GM23338 (cell line): ENCODE measurements around the gene RNF13. TPM values are rescaled to one million over a fixed set of nuclear protein-coding genes. Genes with fewer than 3 reads are reported as not detected.

Experiments
- ATAC-seq: fragments of 200-7000 bp; cut with Tn5 transposase; 3 replicates; pipeline ENCODE4 v1.9.1; 2020
- DNase-seq: peaks from one replicate; pipeline ENCODE4 v3.0.0-alpha.2; 2015; ENCODE audit warnings: low spot score
- H2AFZ ChIP-seq: fragments of 200-600 bp; sonication (generic); 2 replicates; pipeline ENCODE4 v1.8.0; 2016; ENCODE audit warnings: antibody characterized with exemption, mild to moderate bottlenecking, moderate library complexity
- H3F3A ChIP-seq: fragments of 200-600 bp; sonication (generic); replicated peaks from 2 replicates; pipeline ENCODE4 v1.8.0; 2017; ENCODE audit warnings: antibody characterized with exemption, mixed run types, low read depth
- H3K27ac ChIP-seq: fragments of 200-600 bp; sonication (generic); 2 replicates; pipeline ENCODE4 v1.6.1; 2016; ENCODE audit warnings: low read depth
- H3K27me3 ChIP-seq: fragments of 200-600 bp; sonication (generic); 2 replicates; pipeline ENCODE4 v1.8.0; 2016; ENCODE audit warnings: mild to moderate bottlenecking, mixed run types, moderate library complexity; ENCODE audit not compliant: insufficient read depth
- H3K36me3 ChIP-seq: fragments of 200-600 bp; sonication (generic); 2 replicates; pipeline ENCODE4 v1.8.0; 2016; ENCODE audit warnings: mild to moderate bottlenecking; ENCODE audit not compliant: insufficient read depth
- H3K4me1 ChIP-seq: fragments of 200-600 bp; sonication (generic); 2 replicates; pipeline ENCODE4 v1.8.0; 2016; ENCODE audit warnings: mild to moderate bottlenecking, moderate library complexity; ENCODE audit not compliant: insufficient read depth
- H3K4me2 ChIP-seq: fragments of 200-600 bp; sonication (generic); 2 replicates; pipeline ENCODE4 v1.7.1; 2017; ENCODE audit warnings: mixed run types
- H3K4me3 ChIP-seq: fragments of 200-600 bp; sonication (generic); 2 replicates; pipeline ENCODE4 v1.6.1; 2016; ENCODE audit warnings: mixed run types
- H3K79me2 ChIP-seq: fragments of 200-600 bp; sonication (generic); replicated peaks from 2 replicates; pipeline ENCODE4 v1.8.0; 2017; ENCODE audit warnings: mild to moderate bottlenecking; ENCODE audit not compliant: insufficient read depth
- H3K9me2 ChIP-seq: fragments of 200-600 bp; sonication (generic); 2 replicates; pipeline ENCODE4 v1.8.0; 2017; ENCODE audit not compliant: insufficient read depth
- H4K20me1 ChIP-seq: fragments of 200-600 bp; sonication (generic); replicated peaks from 2 replicates; pipeline ENCODE4 v1.8.0; 2017; ENCODE audit warnings: mild to moderate bottlenecking; ENCODE audit not compliant: insufficient read depth
- H3K27ac Mint-ChIP-seq: 2 replicates; pipeline ENCODE4 v1.8.0; 2020; ENCODE audit warnings: inconsistent platforms, mild to moderate bottlenecking, moderate library complexity, mixed read lengths
- H3K27me3 Mint-ChIP-seq: 3 replicates; pipeline ENCODE4 v1.8.0; 2022; ENCODE audit warnings: low read depth, mild to moderate bottlenecking, moderate library complexity, mixed read lengths, inconsistent platforms; ENCODE audit not compliant: insufficient read depth, poor library complexity
- H3K36me3 Mint-ChIP-seq: 3 replicates; pipeline ENCODE4 v1.8.0; 2021; ENCODE audit warnings: low read depth, mild to moderate bottlenecking, inconsistent platforms, moderate library complexity, mixed read lengths
- H3K4me1 Mint-ChIP-seq: 3 replicates; pipeline ENCODE4 v1.8.0; 2020; ENCODE audit warnings: mild to moderate bottlenecking, inconsistent platforms, mixed read lengths
- H3K4me3 Mint-ChIP-seq: 3 replicates; pipeline ENCODE4 v1.8.0; 2021; ENCODE audit warnings: moderate library complexity, mild to moderate bottlenecking, inconsistent platforms, mixed read lengths
- H3K9me3 Mint-ChIP-seq: 3 replicates; pipeline ENCODE4 v1.8.0; 2020; ENCODE audit warnings: moderate library complexity, mild to moderate bottlenecking, inconsistent platforms, mixed read lengths
- CREB1 ChIP-seq: fragments of 250-450 bp; sonication (Bioruptor Pico); IDR thresholded peaks from 2 replicates; pipeline ENCODE4 v1.5.0; 2020; ENCODE audit warnings: low read depth, mild to moderate bottlenecking, moderate library complexity
- JUNB ChIP-seq: IDR thresholded peaks from one replicate; pipeline ENCODE4 v1.6.1; 2016; ENCODE audit warnings: antibody characterized with exemption; ENCODE audit not compliant: unreplicated experiment
- NANOG ChIP-seq: IDR thresholded peaks from 2 replicates; pipeline ENCODE4 v1.6.1; 2016; ENCODE audit warnings: antibody characterized with exemption, borderline replicate concordance
- POLR2AphosphoS5 ChIP-seq: IDR thresholded peaks from 2 replicates; pipeline ENCODE4 v1.6.1; 2016; ENCODE audit warnings: antibody characterized with exemption, low read depth
- STAT1 ChIP-seq: IDR thresholded peaks from one replicate; pipeline ENCODE4 v1.6.1; 2016; ENCODE audit warnings: antibody characterized with exemption; ENCODE audit not compliant: unreplicated experiment
- ZNF114 ChIP-seq: fragments of 250-450 bp; sonication (Bioruptor Pico); IDR thresholded peaks from 2 replicates; pipeline ENCODE4 v1.5.0; 2020; ENCODE audit warnings: mild to moderate bottlenecking, moderate library complexity
- ZNF331 ChIP-seq: fragments of 250-450 bp; sonication (Bioruptor Pico); IDR thresholded peaks from 2 replicates; pipeline ENCODE4 v1.5.0; 2020; ENCODE audit warnings: low read depth, mild to moderate bottlenecking, moderate library complexity
- polyA plus RNA-seq: library from polyadenylated mRNA; unstranded; fragments of >200 nt; fragmentation: Nextera tagmentation; extraction: Ambion mirVana; gene quantifications from 2 replicates; pipeline ENCODE4 v1.2.1, GENCODE V29; 2016
- total RNA-seq: library from RNA; depleted of rRNA; stranded (reverse); fragments of >200 nt; shearing (Covaris generic); gene quantifications from 2 replicates; pipeline ENCODE4 v1.2.3, GENCODE V29; 2014
- TF ChIP-seq, protein P1 (sequence below): fragments of 250-450 bp; sonication (Bioruptor Pico); IDR thresholded peaks from 2 replicates; pipeline ENCODE4 v1.5.0; 2020; ENCODE audit warnings: mild to moderate bottlenecking, moderate library complexity
- TF ChIP-seq, protein P2 (sequence below): IDR thresholded peaks from 2 replicates; pipeline ENCODE4 v1.6.1; 2016; ENCODE audit warnings: antibody characterized with exemption
- TF ChIP-seq, protein P3 (sequence below), 2 experiments: fragments of 200-600 bp in 1 of 2; sonication (generic) in 1 of 2; conservative IDR thresholded peaks; 2 replicates each; pipeline versions ENCODE4 v1.5.1 to v1.6.1; 2016 to 2017; ENCODE audit warnings: antibody characterized with exemption in 2 of 2, low read depth in 2 of 2, mild to moderate bottlenecking in 2 of 2, moderate library complexity in 1 of 2

The RNF13 gene
- total and polyA plus RNA-seq, 2 experiments from 2014 or later = 46.3 to 101 TPM

DNA sequence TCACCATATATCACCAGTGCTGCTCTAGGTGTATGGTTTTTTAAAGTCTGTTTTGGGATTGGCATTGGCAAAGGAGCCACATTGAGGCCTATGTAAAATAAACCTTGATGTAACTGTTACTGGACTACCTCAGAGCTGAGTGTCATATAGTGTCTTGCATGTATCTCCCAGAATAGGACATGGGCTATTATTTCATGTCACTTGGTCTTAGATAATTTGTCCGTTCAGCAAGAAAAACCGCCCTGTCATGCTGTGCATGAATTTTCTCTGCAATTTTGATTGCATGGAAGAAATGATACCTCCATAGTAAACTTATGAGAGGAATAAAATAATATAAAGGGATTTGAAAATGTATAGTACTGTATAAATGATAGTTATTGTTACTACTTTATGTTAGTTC is 59.6 kb downstream of the RNF13 start (continued):
- TF ChIP-seq, protein P1, sequence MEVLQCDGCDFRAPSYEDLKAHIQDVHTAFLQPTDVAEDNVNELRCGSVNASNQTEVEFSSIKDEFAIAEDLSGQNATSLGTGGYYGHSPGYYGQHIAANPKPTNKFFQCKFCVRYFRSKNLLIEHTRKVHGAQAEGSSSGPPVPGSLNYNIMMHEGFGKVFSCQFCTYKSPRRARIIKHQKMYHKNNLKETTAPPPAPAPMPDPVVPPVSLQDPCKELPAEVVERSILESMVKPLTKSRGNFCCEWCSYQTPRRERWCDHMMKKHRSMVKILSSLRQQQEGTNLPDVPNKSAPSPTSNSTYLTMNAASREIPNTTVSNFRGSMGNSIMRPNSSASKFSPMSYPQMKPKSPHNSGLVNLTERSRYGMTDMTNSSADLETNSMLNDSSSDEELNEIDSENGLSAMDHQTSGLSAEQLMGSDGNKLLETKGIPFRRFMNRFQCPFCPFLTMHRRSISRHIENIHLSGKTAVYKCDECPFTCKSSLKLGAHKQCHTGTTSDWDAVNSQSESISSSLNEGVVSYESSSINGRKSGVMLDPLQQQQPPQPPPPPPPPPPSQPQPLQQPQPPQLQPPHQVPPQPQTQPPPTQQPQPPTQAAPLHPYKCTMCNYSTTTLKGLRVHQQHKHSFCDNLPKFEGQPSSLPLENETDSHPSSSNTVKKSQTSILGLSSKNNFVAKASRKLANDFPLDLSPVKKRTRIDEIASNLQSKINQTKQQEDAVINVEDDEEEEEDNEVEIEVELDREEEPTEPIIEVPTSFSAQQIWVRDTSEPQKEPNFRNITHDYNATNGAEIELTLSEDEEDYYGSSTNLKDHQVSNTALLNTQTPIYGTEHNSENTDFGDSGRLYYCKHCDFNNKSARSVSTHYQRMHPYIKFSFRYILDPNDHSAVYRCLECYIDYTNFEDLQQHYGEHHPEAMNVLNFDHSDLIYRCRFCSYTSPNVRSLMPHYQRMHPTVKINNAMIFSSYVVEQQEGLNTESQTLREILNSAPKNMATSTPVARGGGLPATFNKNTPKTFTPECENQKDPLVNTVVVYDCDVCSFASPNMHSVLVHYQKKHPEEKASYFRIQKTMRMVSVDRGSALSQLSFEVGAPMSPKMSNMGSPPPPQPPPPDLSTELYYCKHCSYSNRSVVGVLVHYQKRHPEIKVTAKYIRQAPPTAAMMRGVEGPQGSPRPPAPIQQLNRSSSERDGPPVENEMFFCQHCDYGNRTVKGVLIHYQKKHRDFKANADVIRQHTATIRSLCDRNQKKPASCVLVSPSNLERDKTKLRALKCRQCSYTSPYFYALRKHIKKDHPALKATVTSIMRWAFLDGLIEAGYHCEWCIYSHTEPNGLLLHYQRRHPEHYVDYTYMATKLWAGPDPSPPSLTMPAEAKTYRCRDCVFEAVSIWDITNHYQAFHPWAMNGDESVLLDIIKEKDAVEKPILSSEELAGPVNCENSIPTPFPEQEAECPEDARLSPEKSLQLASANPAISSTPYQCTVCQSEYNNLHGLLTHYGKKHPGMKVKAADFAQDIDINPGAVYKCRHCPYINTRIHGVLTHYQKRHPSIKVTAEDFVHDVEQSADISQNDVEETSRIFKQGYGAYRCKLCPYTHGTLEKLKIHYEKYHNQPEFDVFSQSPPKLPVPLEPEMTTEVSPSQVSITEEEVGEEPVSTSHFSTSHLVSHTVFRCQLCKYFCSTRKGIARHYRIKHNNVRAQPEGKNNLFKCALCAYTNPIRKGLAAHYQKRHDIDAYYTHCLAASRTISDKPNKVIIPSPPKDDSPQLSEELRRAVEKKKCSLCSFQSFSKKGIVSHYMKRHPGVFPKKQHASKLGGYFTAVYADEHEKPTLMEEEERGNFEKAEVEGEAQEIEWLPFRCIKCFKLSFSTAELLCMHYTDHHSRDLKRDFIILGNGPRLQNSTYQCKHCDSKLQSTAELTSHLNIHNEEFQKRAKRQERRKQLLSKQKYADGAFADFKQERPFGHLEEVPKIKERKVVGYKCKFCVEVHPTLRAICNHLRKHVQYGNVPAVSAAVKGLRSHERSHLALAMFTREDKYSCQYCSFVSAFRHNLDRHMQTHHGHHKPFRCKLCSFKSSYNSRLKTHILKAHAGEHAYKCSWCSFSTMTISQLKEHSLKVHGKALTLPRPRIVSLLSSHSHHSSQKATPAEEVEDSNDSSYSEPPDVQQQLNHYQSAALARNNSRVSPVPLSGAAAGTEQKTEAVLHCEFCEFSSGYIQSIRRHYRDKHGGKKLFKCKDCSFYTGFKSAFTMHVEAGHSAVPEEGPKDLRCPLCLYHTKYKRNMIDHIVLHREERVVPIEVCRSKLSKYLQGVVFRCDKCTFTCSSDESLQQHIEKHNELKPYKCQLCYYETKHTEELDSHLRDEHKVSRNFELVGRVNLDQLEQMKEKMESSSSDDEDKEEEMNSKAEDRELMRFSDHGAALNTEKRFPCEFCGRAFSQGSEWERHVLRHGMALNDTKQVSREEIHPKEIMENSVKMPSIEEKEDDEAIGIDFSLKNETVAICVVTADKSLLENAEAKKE (CRISPR knock-in tag) = no peak
- no peak for TF ChIP-seq CREB1 (CRISPR knock-in tag)
- TF ChIP-seq ZNF114 (CRISPR knock-in tag) = no peak
- TF ChIP-seq, protein P2, sequence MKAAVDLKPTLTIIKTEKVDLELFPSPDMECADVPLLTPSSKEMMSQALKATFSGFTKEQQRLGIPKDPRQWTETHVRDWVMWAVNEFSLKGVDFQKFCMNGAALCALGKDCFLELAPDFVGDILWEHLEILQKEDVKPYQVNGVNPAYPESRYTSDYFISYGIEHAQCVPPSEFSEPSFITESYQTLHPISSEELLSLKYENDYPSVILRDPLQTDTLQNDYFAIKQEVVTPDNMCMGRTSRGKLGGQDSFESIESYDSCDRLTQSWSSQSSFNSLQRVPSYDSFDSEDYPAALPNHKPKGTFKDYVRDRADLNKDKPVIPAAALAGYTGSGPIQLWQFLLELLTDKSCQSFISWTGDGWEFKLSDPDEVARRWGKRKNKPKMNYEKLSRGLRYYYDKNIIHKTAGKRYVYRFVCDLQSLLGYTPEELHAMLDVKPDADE = no peak
- no peak for TF ChIP-seq STAT1
- TF ChIP-seq ZNF331 = no peak

DNA sequence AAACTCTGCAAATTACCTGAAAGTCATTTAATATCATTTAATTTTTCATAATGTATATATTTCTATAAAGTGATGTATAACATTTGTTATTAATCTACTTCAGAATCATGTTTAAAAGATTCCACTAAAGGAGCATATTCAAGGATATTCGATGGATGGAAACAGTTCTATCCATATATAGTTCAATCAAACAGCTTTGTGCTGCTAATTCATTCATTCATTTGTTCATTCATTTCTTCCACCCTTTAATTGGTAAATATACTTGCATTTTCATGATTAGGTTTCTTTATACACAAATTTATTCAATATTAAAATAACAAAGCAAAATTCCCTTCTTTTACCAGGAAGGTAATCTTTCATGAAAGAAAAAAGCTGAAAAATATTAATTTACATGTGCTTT is 64.7 kb downstream of the RNF13 start:
- Mint-ChIP-seq H3K4me1 (no peaks in the 10 kb centered on the region), H3K27ac (no peak overlapping the region), H3K9me3 (no peaks in the 10 kb centered on the region; the same call in 2 of the 3 replicates), H3K4me3 (no peak overlapping the region), H3K27me3 (no peaks in the 10 kb centered on the region), H3K36me3 (no peaks in the 10 kb centered on the region)
- Histone ChIP-seq H3K9me2 (no peaks in the 10 kb centered on the region), H3K4me2 (no peak overlapping the region), H3K79me2 (no peaks in the 10 kb centered on the region), H3K27ac (no peak overlapping the region), H4K20me1 (no peaks in the 10 kb centered on the region), H2AFZ (no peak overlapping the region), H3K4me1 (no peaks in the 10 kb centered on the region), H3F3A (no peaks in the 10 kb centered on the region), H3K27me3 (no peaks in the 10 kb centered on the region), H3K4me3 (no peak overlapping the region), H3K36me3 (no peaks in the 10 kb centered on the region)
- ATAC-seq (no peak), DNase-seq (no peak)
- TF ChIP-seq CREB1 (CRISPR knock-in tag) (no peak), NANOG (no peak), JUNB (no peak), POLR2AphosphoS5 (no peak), STAT1 (no peak), ZNF331 (no peak), ZNF114 (CRISPR knock-in tag) (no peak)
- TF ChIP-seq, protein P2 = no peak
- TF ChIP-seq, protein P3, sequence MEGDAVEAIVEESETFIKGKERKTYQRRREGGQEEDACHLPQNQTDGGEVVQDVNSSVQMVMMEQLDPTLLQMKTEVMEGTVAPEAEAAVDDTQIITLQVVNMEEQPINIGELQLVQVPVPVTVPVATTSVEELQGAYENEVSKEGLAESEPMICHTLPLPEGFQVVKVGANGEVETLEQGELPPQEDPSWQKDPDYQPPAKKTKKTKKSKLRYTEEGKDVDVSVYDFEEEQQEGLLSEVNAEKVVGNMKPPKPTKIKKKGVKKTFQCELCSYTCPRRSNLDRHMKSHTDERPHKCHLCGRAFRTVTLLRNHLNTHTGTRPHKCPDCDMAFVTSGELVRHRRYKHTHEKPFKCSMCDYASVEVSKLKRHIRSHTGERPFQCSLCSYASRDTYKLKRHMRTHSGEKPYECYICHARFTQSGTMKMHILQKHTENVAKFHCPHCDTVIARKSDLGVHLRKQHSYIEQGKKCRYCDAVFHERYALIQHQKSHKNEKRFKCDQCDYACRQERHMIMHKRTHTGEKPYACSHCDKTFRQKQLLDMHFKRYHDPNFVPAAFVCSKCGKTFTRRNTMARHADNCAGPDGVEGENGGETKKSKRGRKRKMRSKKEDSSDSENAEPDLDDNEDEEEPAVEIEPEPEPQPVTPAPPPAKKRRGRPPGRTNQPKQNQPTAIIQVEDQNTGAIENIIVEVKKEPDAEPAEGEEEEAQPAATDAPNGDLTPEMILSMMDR (conservative IDR thresholded peaks at IDR 0.05; ENCODE audit: low read depth in 2 of 2) = no peak
